Measurements from ENCODE around the gene CACNA1C. TPM values are rescaled to one million over a fixed set of nuclear protein-coding genes. Genes with fewer than 3 reads are reported as not detected.
A peak's percentile ranks its signal among the peaks of the same experiment; 100 is the strongest.

The CACNA1C gene
- total RNA-seq, 1 donor from 2014 or later = not detected

DNA sequence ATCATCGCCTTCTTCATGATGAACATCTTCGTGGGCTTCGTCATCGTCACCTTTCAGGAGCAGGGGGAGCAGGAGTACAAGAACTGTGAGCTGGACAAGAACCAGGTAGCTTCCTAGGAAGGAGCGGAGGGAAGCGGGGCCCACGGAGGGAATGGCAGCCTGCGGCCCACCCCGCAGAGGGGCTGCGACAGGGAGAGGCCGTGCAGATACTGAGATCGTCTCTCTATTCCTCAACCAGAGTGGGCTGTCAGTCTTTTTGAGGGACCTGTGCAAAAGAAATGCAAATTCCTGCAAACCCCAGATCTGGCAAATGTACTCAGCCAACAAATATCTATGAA, 555.8 kb downstream of the CACNA1C start:
- DNase-seq (ENCODE audit: low read depth) = no peak

DNA sequence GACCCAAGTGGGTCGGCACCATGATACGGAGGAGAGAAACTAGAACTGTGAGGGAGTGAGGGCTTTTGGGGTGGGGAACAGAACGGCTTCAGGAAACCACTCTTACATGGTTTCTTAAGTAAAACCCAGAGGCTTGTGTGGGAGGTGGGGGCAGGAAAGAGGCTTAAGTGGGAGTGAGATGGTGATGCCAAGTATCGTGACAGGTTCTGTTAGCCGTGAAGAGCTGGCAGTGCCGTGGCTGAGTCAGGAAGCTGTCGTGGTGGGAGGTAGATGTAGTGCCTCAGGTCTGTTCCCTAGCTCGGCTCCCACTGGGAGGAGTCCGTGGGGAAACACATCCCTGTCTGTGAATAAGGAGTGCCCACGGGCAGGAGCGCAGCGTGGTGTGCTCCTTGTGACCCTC, 556.2 kb downstream of the CACNA1C start:
- DNase-seq (ENCODE audit: low read depth) = no peak

DNA sequence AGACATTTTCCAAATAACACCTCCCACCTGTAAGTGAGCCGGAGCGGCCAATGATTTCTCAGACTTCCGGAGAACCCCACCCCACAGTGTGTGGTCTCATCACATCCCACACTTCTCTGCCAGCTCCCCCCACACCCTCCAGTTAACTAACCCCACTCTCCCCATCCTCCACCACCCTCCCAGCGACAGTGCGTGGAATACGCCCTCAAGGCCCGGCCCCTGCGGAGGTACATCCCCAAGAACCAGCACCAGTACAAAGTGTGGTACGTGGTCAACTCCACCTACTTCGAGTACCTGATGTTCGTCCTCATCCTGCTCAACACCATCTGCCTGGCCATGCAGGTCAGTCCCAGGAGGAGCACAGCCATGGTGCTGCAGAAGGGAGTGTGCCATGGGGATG, 557.6 kb downstream of the CACNA1C start:
- no peak for DNase-seq (ENCODE audit: low read depth)

DNA sequence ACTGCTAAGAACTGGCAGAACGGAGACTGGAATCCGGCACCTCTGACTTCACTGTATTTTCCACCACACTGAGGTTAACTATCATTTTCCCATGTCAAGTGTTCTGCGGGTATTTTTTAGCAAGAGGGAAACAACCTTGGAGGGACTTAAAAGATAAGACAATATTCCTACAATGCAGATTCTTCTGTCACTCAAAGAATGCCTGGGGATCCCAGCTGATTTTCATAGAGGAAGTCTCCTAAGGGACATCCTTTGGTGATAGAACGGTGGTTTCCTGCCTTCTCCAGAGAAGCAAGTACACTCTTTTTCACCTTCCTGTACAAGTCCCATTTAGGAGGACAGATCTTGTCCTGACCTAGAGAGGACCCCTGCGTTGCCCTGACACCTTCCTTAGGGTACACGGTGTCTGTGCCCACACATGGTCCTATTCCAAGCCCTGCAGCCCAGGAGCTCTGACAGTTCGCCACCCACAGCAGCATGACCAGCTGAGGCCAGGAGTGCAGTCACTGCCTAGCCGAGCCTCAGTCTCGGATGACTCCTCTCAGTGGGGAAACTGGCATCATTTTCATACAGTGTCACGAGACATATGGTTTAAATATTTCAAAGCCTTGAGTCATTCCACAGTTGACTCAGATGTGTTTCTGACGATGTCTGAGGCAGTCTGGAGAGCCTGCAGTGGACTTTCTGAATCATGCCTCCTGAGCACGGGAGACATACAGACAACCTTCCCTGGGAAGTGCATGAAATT, 560.7 kb downstream of the CACNA1C start:
- DNase-seq (ENCODE audit: low read depth) = peak; percentile 93

DNA sequence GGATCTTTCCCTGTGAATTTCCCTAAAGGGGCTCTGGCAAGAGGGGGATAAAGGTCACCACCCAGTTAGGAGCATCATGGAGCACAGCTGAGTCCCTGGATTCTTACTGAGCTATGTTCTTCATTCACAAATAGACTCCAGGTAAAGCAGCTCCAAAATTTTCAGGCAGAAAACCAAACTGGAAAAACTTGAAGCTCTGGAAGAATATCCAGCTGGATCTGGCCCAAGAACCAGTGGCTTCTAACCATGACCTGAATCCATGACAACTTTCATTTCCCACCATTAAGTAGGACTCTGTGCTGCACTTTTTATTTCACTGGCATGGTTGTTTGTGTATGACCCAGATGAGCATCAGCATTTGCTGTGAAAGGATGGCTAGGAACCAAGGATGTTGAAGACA, 561.6 kb downstream of the CACNA1C start:
- DNase-seq (ENCODE audit: low read depth) = no peak

DNA sequence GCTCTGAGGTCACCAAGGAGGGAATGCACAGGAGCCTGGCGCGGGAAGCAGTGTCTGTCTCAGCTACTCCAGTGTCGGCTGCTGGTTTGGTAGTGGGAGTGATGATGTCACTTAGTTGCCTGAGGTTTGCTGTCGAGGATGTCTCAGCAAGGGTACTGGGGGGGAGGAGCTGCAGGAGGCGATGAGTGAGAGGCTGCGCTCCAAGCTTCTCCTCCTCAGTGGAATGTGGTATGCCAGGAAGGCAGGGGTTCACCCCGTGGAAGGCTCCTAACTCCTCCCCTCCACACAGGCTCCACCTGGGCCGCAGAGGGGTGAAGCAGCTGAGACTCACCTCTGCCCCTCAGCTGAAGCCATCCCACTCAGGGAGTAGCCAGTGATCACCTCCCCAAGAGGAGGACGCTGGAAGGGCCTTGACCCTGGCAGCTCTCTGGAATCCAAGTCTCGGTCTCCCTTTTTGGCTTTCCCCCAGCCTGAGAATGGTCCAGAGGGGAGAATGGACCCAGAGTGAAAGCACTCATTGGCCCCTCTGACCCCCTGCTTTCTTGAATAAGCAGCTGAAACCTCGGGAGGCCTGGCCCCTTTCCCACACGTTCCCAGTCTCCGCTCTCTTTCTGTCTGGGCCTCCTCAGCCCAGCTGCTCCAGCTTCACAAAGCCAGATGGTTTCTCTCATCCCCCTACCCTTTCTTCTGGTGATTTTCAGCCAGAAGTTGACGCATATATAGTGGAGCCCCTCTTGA, 563.0 kb downstream of the CACNA1C start:
- DNase-seq (ENCODE audit: low read depth) = no peak

GRCh38 chr12:2616763-2617162, 564.0 kb downstream of the CACNA1C start:
- no peak for DNase-seq (ENCODE audit: low read depth)

DNA sequence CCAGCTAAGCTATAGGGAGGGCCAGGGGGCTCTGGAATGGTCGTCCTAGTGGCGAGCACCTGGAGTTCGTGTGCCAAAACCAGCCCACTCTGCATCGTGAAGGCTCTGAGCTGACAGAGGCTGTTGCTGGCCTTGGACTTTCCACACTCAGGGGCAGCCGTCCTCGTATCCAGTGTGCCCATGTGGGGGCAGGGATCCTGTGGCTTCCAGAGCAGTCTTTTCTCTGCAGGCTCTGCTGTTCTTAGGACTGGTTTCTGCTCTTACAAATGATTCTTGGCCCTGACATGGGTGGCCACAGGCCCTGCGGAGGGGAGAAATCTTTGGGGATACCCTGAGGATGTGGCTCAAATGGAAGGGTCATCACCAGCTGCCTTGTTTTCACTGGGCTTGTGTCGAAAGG, 564.6 kb downstream of the CACNA1C start:
- DNase-seq (ENCODE audit: low read depth) = no peak

DNA sequence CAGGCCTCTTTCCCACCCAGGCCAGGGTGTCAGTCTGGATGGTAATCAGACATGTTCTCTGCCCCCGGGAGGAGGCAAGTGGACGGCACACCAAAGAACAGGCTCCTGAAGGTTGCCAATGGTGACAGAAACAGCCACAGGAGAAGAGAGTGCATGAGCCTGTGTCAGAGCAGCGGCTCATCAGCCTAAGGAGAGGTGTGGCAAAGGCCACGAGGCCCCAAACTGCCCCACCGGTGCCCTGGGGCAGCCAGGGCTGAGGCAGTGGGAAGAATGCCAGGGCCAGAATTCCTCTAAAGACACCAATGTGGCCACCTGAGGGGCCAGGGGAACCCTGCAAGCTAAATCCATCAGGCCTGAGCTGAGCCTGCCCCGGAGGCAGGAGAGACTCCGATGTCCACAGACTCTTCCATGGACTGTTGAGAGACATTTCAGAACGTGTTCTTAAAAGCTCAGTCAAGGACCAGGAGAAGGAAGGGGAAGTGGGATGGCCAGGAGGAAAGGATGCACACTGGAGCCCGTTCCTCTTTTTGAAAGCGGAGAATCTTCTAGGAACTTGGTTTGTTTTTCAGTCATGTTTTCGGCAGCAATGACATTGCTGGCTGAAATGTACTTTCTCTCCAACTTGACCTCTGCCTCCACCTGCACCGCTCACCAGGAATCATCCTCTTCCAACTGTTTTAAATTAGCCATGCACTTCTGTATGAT, 565.7 kb downstream of the CACNA1C start:
- DNase-seq (ENCODE audit: low read depth) = no peak

- DNase-seq (ENCODE audit: low read depth) = no peak
Observed at GRCh38 chr12:2619136-2619535, 566.3 kb downstream of the CACNA1C start.

DNA sequence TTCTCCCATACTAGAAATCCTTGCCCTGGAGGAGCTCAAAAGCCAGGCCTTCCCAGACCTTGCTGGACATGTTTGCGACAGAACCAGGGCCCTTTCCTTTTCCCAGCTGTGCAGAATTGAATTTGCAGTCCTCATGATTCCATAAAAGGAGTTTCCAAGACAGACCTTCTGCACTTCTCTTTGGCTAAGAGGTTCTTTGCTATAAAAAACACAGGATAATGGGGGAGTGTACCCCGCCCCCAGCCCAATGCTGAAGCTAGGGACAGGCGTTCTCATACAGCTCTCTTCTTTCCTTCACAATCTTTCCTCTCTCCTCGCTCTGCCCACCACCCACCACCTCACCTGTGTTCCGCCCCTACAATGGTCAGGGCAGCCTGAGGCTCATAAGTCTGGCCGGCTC, 569.7 kb downstream of the CACNA1C start:
- no peak for DNase-seq (ENCODE audit: low read depth)

GRCh38 chr12:2623472-2623871, 570.7 kb downstream of the CACNA1C start:
- DNase-seq (ENCODE audit: low read depth) = no peak

DNA sequence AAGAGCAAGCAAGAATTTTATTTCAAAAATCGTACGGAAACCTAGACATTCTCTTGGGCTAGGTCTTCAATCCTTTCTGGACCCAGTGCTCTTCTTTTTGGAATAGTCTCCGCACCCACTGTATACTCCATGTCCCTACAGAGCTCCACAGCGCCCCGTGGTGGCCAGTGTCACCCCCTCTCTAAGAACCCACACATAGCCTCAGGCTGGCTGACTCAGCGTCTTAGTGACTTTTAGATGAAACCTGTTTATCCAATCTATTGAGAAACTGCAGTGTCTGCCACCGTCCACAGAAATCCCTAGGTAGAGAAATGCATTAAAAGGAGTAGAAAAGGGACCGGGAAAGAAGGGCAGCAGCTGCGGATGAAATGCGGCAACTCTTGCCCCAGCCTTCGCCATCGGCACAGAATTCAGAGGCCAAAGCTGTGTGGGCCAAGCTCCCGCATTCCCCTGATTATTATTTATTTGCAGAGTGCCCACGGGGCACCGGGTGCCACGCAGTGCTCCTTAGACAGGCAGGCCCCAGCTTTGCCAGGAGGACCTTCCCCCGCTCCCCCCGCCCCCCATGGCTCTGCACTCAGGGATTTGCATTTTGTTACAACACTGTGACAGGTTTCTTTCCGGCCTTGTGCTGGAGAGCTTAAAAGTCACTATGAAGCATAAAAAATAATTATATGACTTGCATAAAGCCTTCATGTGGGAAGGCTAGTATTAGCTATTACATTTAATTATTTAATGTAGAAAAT, 571.9 kb downstream of the CACNA1C start:
- no peak for DNase-seq (ENCODE audit: low read depth)

GRCh38 chr12:2625289-2625612, 572.5 kb downstream of the CACNA1C start:
- no peak for DNase-seq (ENCODE audit: low read depth)

DNA sequence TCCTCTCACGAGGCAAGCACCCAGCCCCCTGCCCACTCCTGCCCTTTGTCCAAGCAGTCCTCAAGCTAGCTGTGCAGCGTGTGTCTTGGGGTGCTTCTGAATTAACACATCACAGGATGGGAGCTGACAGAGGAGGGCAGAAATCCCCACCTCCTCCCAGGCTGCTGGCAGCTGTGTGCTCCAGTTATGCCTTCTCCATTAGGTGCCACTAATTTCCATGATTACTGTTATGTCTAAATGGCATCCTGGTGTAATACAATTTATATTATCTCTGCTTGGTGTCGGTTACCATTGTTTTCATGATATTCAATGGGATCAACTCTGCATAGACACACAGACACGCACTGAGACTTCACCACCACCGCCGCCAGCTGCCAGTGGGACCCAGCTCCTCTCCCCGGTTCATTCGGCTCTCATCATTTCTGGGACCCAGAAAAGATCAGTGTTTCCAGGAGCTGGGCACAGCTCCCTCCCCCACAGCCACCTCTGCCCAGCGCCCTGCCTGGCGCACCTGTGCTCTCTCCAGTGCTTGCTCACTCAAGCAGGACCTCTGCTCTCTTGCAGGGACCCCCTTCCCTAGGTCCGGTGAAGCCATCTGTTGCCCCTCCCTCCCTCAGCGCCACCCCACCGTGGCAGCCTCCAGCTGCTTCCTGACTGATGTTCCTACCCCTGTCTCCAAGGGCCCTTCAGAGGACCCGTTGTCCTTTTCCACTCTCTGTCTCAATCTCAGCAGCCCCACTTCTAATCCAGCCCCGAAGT, 574.5 kb downstream of the CACNA1C start:
- DNase-seq (ENCODE audit: low read depth) = no peak

GRCh38 chr12:2627835-2628191, 575.0 kb downstream of the CACNA1C start:
- no peak for DNase-seq (ENCODE audit: low read depth)

- no peak for DNase-seq (ENCODE audit: low read depth)
Observed at GRCh38 chr12:2628401-2628800, 575.6 kb downstream of the CACNA1C start.

DNA sequence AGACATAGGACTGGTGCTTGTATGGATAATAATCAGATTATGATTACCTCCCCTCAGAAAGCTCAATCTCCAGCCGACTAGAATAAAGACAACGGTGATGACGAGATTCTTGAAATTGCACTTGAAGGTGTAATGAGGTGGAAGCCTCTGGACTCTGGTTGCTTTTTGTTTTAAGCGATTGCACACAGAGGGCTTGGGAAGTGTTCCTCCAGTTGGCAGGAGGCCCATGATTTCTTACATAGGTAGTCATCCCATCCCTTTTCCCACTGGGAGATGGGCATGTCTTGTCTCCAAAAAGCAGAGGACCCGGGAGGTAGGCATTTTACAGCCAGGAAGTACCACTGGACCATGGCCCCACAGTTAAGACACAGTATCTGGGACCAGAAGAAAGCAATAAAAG, 576.3 kb downstream of the CACNA1C start:
- no peak for DNase-seq (ENCODE audit: low read depth)

- DNase-seq (ENCODE audit: low read depth) = no peak
Observed at GRCh38 chr12:2631653-2632350, 579.0 kb downstream of the CACNA1C start.

- DNase-seq (ENCODE audit: low read depth) = no peak
Observed at GRCh38 chr12:2633176-2633824, 580.5 kb downstream of the CACNA1C start.

Measured in myocyte (in vitro differentiated cells).